Measurements from ENCODE around the gene FICD.
"Not testable (repeated sequence)": the region's sequence is repeated elsewhere in the genome, so short reads cannot be mapped to it uniquely, and the experiment has no call there.

FICD gene

DNA sequence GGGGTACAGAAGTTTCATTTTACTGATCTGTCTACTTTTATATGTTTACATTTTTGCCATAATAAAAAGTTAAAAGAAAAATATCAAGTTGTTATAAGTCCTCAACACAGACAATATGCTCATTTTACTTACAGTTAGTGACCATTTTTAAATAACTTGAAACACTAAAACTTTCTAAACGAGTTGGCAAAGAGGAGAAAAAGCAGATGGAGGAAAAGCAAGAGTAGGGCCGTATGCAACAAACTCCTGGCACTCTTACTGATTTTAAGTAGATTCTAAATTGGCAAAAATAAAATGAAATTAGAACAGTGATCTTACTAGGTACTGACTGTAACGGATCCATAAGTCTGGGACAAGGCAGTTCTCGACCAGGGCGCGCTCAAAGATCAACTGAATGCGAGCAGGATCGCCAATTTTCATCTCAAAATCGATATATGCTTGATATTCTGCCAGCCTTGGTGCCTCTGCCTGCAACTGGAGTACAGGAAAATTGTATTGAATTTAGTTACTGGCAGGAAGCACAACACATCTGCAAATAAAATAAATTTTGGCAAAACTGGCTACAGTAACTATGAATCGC, 23.6 kb downstream of the FICD start:
- no peak overlapping the region for H3K4me3 ChIP-seq (ENCODE audit: low read depth, low read length)
- TF ChIP-seq, protein P1, sequence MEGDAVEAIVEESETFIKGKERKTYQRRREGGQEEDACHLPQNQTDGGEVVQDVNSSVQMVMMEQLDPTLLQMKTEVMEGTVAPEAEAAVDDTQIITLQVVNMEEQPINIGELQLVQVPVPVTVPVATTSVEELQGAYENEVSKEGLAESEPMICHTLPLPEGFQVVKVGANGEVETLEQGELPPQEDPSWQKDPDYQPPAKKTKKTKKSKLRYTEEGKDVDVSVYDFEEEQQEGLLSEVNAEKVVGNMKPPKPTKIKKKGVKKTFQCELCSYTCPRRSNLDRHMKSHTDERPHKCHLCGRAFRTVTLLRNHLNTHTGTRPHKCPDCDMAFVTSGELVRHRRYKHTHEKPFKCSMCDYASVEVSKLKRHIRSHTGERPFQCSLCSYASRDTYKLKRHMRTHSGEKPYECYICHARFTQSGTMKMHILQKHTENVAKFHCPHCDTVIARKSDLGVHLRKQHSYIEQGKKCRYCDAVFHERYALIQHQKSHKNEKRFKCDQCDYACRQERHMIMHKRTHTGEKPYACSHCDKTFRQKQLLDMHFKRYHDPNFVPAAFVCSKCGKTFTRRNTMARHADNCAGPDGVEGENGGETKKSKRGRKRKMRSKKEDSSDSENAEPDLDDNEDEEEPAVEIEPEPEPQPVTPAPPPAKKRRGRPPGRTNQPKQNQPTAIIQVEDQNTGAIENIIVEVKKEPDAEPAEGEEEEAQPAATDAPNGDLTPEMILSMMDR (IDR thresholded peaks at IDR 0.05; ENCODE audit: borderline replicate concordance, insufficient read depth, low read depth, low read length): no peak

DNA sequence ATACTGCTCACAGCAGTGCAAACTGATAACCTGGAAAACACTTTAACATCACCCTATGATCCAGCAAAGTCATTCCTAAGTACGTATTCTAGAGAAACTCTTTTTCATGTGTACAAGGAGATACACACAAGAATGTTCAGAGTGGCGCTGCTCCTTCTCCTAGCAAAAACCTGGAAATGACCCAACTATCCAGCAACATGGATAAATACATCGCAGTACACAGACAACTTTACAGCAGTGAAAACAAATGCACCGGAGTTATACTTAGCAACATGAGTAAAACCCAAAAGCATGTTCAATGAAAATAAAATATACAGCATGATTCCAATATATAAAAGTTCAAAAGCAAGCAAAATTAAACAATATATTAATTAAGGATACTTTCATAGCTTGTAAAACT, 27.2 kb downstream of the FICD start:
- no peak overlapping the region for H3K4me3 ChIP-seq (ENCODE audit: low read depth, low read length)
- TF ChIP-seq, protein P1 (IDR thresholded peaks at IDR 0.05; ENCODE audit: borderline replicate concordance, insufficient read depth, low read depth, low read length): no peak

DNA sequence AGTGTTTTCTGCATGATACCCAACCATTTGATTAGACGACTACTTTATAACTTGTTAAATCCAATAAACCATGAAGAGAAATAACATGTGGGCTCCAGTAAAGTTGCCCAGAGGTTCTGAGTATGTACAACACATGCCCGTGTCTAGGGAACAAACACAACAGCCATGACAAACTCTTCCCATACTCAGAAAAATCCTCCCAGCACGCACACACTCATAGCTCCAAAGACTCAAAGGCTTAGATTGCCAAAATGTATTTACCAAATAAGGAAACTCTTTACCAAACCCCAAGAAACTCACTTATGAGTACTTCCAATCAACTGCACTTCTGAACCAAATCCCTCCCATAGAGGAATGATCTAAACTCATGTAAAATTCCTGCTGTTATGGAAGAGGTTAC, 28.6 kb downstream of the FICD start:
- TF ChIP-seq, protein P1 (IDR thresholded peaks at IDR 0.05; ENCODE audit: borderline replicate concordance, insufficient read depth, low read depth, low read length): no peak
- H3K4me3 ChIP-seq (ENCODE audit: low read depth, low read length): no peak overlapping the region

DNA sequence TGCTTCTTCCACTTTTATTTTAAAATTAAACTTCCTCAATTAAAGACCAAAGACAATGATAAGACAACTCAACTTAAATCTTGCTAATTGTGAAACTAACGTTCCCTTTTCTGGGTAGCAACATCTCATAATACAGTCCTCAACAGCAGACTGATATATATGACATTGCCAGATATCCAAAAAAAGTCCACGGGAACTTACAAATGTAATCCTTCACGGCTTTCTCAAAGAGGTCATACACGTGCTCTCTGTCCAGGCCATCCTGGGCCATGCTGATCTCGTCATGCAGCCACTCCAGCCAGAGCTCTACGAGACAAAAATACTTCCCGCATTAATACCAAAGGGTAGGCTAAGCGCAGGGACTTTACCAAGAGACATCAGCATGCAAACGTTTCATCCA, 32.6 kb downstream of the FICD start:
- H3K4me3 ChIP-seq (ENCODE audit: low read depth, low read length): no peak overlapping the region
- TF ChIP-seq, protein P1 (IDR thresholded peaks at IDR 0.05; ENCODE audit: borderline replicate concordance, insufficient read depth, low read depth, low read length): no peak

DNA sequence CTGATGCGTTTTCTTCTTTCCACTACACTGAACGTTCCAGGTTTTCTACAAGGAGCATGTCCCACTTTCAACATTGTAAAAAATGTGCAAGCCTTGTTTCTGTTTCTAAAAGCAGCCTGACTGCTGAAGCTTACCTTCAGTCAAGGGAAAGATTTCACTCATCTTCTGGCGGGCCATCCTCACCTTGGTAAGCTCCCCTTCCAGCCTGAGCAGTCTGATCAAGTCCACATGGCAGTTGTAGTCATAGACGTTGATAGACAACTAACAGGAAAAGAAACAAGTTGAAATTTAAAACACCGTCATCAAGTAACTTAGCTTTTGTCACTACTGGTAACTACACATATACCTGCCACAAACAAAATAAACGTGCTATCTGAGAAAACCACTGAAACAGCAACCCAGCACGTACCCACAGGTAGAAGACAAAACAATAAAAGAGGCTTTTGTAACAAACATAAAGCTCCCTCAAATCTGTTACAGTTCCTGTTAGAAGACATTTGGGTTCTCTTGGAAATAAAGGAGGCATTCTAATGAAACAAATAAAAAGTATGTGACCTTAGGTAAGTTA, 34.0 kb downstream of the FICD start:
- no peak overlapping the region for H3K4me3 ChIP-seq (ENCODE audit: low read depth, low read length)
- TF ChIP-seq, protein P1 (IDR thresholded peaks at IDR 0.05; ENCODE audit: borderline replicate concordance, insufficient read depth, low read depth, low read length): no peak

DNA sequence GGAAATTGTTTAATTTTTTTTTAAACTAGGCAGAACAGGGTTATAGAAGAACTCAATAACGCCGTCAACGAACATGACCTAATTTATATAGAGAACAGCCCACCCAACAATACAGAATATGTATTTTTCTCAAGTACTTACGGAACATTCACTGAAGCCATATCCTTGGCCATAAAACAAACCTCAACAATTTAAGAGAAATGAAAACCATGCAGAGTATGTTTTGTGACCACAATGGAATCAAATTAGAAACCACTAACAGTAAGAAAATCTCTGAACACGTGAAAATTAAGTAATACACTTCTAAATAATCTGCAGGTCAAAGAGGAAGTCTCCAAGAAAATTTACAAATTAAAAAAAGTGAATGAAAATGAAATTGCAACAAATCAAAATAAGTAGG, 36.5 kb downstream of the FICD start:
- TF ChIP-seq, protein P1 (IDR thresholded peaks at IDR 0.05; ENCODE audit: borderline replicate concordance, insufficient read depth, low read depth, low read length): no peak
- no peak overlapping the region for H3K4me3 ChIP-seq (ENCODE audit: low read depth, low read length)

DNA sequence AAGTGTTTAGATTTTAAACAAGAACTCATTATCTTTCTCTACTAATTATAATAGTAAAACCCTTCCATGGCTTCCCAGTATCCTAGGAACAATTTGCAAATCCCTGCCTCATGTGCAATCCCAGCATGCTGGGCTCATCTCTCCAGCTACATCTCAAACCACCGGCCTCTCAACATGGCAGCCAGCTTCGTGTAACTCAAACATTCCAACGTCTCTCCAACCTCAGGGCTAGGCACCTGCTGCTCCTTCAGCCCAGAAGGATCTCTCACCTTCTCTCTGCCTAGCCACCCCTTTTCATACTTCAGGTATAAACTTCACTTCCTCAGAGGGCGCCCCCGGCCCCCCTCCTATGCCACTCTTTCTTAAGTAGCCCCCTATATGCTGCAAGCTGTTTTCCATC, 38.7 kb downstream of the FICD start:
- TF ChIP-seq, protein P1 (IDR thresholded peaks at IDR 0.05; ENCODE audit: borderline replicate concordance, insufficient read depth, low read depth, low read length): no peak
- no peak overlapping the region for H3K4me3 ChIP-seq (ENCODE audit: low read depth, low read length)

DNA sequence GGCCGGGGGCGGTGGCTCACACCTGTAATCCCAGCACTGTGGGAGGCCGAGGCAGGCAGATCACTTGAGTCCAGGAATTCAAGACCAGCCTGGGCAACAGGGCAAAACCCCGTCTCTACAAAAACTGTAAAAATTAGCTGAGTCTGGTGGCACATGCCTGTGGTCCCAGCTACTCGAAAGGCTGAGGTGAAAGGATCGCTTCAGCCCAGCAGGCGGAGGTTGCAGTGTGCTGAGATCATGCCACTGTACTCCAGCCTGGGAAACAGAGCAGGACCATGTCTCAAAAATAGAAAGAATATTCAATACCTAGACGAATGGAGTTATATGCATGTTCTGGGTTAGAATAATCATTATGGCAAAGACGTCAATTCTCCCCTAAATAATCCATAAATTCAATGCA, 40.3 kb downstream of the FICD start:
- not testable (repeated sequence) for H3K4me3 ChIP-seq (ENCODE audit: low read depth, low read length)

All from GM12875 (cell line).